ENCODE measurements around the gene CD7. TPM values are rescaled to one million over a fixed set of nuclear protein-coding genes. Genes with fewer than 3 reads are reported as not detected.
A peak's percentile ranks its signal among the peaks of the same experiment; 100 is the strongest.

The CD7 gene
- total and polyA plus RNA-seq, 10 donors: 14.8 to 60.1 (median 24.3) TPM

GRCh38 chr17:82356845-82357355 lies 39.5 kb upstream of the CD7 start:
- H3K4me1 ChIP-seq: peaks cover 2 to 11% (median 3%) of the 10 kb centered on the region in 6 donors
- H3K9me3 ChIP-seq: no peaks in the 10 kb centered on the region
- TF ChIP-seq POLR2A (IDR thresholded peaks at IDR 0.05) (no peak), POLR2AphosphoS5 (IDR thresholded peaks at IDR 0.05) (no peak), CTCF (IDR thresholded peaks at IDR 0.05 in 8 of 11, conservative IDR thresholded peaks at IDR 0.05 in 3 of 11) (no peak)
- intact Hi-C loops (cut with DNase I; ENCODE audit: low total_unique reads): no loop called here
- H3K36me3 ChIP-seq: no peaks in the 10 kb centered on the region
- H3K27ac ChIP-seq: no peak overlapping the region
- 59 to 73% (median 68%) methylated on average over 19 to 20 of the region's 20 CpGs for WGBS, 5 donors
- no peak overlapping the region for H3K4me3 ChIP-seq
- peak; percentile 73 for DNase-seq
- H3K27me3 ChIP-seq (replicated peaks in 1 of 7): peaks cover 0 to 60% (median 7%) of the 10 kb centered on the region in 7 donors

- DNase-seq: no peak
- no peak for TF ChIP-seq POLR2A (IDR thresholded peaks at IDR 0.05)
- TF ChIP-seq POLR2AphosphoS5 (IDR thresholded peaks at IDR 0.05): no peak
- no peak for TF ChIP-seq CTCF (IDR thresholded peaks at IDR 0.05 in 8 of 11, conservative IDR thresholded peaks at IDR 0.05 in 3 of 11)
- Histone ChIP-seq H3K27ac (no peak overlapping the region), H3K4me1 (peaks cover 3 to 19% (median 6%) of the 10 kb centered on the region in 6 donors), H3K9me3 (no peaks in the 10 kb centered on the region), H3K4me3 (no peak overlapping the region), H3K36me3 (no peaks in the 10 kb centered on the region), H3K27me3 (replicated peaks in 1 of 7) (peaks cover 0 to 68% (median 7%) of the 10 kb centered on the region in 7 donors)
- intact Hi-C loops (cut with DNase I; ENCODE audit: low total_unique reads): no loop called here
- 68 to 100% (median 79%) methylated on average over 4 to 11 of the region's 11 CpGs for WGBS, 5 donors
Measured at GRCh38 chr17:82355770-82356427, 38.5 kb upstream of the CD7 start.

- Histone ChIP-seq H3K4me1 (peaks cover 3 to 19% (median 6%) of the 10 kb centered on the region in 6 donors), H3K27ac (no peak overlapping the region), H3K27me3 (replicated peaks in 1 of 7) (peaks cover 0 to 79% (median 7%) of the 10 kb centered on the region in 7 donors), H3K4me3 (no peak overlapping the region), H3K36me3 (no peaks in the 10 kb centered on the region), H3K9me3 (no peaks in the 10 kb centered on the region)
- no peak for TF ChIP-seq POLR2AphosphoS5 (IDR thresholded peaks at IDR 0.05)
- no peak for TF ChIP-seq POLR2A (IDR thresholded peaks at IDR 0.05)
- TF ChIP-seq CTCF (IDR thresholded peaks at IDR 0.05 in 8 of 11, conservative IDR thresholded peaks at IDR 0.05 in 3 of 11): no peak
- intact Hi-C loops (cut with DNase I; ENCODE audit: low total_unique reads): loop anchor here (5.0 kb wide), 1 partner anchor 197 kb away; no protein-coding TSS in a partner anchor
- WGBS, 5 donors: 84 to 90% (median 88%) methylated on average over 7 of the region's 7 CpGs
- no peak for DNase-seq
Measured at GRCh38 chr17:82354804-82355308, 37.4 kb upstream of the CD7 start.

- peaks cover 0 to 79% (median 7%) of the 10 kb centered on the region in 7 donors for H3K27me3 ChIP-seq (replicated peaks in 1 of 7)
- 82 to 89% (median 84%) methylated on average over 4 to 8 of the region's 8 CpGs; no CpG with 5 or more reads in 1 of the 5 donors for WGBS, 5 donors
- peaks cover 3 to 21% (median 6%) of the 10 kb centered on the region in 6 donors for H3K4me1 ChIP-seq
- intact Hi-C loops (cut with DNase I; ENCODE audit: low total_unique reads): loop anchor here (5.0 kb wide), 1 partner anchor 199 kb away; no protein-coding TSS in a partner anchor
- no peaks in the 10 kb centered on the region for H3K9me3 ChIP-seq
- DNase-seq: no peak
- no peak overlapping the region for H3K27ac ChIP-seq
- H3K36me3 ChIP-seq: no peaks in the 10 kb centered on the region
- TF ChIP-seq POLR2AphosphoS5 (IDR thresholded peaks at IDR 0.05) (no peak), POLR2A (IDR thresholded peaks at IDR 0.05) (no peak)
- H3K4me3 ChIP-seq: no peak overlapping the region
Measured at GRCh38 chr17:82353484-82353883, 36.1 kb upstream of the CD7 start.

Measured in spleen (tissue), 11 donors.